ENCODE data around the gene PDK2. TPM values are rescaled to one million over a fixed set of nuclear protein-coding genes. Genes with fewer than 3 reads are reported as not detected.

PDK2 gene
- total and polyA plus RNA-seq, 9 of the 15 experiments (the other 6 are each of a cell fraction or from before 2014, with no cell fraction given) = 0.03 to 2.5 (median 1.4) TPM

DNA sequence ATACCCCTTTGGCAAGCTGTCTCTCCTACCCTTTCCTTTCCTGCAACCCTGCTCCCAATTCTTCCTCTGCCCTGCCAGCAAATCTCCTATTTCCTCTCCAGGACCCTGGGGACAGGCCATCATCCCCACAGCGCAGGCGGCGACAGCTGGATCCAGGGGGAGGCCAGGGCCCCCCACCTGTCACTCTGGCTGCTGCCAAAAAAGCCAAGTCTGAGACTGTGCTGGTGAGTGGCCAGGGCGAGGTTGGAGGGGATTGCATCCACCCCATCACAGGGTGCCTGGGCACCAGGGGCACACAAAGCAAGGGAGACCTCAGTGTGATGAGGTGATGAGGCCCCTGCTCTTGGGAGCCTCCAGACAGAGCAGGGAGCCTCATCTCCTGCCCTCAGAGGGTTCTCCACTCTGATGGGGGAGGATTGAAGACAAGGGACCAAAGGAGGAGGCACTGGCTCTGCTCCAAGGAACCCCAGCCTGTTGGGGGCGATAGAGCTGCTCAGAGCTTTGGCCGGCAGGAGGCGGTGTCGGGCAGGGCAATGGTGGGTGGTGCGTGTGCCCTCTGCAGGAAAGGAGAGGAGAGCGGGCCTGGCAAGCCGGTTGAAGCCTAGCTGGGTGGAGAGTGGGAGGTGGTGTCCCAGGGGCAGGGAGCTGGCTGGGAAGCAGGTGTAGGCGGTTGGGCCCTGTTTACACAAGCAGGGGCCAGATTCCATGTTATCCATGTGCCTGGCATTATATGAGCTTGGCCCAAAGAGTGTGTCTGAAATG lies 15.6 kb upstream of the PDK2 start (continued):
- TF ChIP-seq, protein P1, sequence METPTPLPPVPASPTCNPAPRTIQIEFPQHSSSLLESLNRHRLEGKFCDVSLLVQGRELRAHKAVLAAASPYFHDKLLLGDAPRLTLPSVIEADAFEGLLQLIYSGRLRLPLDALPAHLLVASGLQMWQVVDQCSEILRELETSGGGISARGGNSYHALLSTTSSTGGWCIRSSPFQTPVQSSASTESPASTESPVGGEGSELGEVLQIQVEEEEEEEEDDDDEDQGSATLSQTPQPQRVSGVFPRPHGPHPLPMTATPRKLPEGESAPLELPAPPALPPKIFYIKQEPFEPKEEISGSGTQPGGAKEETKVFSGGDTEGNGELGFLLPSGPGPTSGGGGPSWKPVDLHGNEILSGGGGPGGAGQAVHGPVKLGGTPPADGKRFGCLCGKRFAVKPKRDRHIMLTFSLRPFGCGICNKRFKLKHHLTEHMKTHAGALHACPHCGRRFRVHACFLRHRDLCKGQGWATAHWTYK (CRISPR knock-in tag; IDR thresholded peaks at IDR 0.05) = no peak
- no peak for TF ChIP-seq BRCA1 (IDR thresholded peaks at IDR 0.05)
- no peak for TF ChIP-seq BRCA1 (CRISPR knock-in tag; IDR thresholded peaks at IDR 0.05)
- TF ChIP-seq ETS2 (tag; IDR thresholded peaks at IDR 0.05; ENCODE audit: borderline replicate concordance, poor library complexity, severe bottlenecking) = no peak
- TF ChIP-seq NFIC (IDR thresholded peaks at IDR 0.05) = peak; percentile 97
- TF ChIP-seq ZNF764 (CRISPR knock-in tag; IDR thresholded peaks at IDR 0.05; ENCODE audit: low read depth) = peak; percentile 84
- peak; percentile 21; the same call in 1 of the 2 replicates for TF ChIP-seq CC2D1A (IDR thresholded peaks at IDR 0.05)
- TF ChIP-seq, protein P2, sequence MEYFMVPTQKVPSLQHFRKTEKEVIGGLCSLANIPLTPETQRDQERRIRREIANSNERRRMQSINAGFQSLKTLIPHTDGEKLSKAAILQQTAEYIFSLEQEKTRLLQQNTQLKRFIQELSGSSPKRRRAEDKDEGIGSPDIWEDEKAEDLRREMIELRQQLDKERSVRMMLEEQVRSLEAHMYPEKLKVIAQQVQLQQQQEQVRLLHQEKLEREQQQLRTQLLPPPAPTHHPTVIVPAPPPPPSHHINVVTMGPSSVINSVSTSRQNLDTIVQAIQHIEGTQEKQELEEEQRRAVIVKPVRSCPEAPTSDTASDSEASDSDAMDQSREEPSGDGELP (CRISPR knock-in tag; IDR thresholded peaks at IDR 0.05; ENCODE audit: borderline replicate concordance) = peak; percentile 54; the same call in 1 of the 2 replicates
- TF ChIP-seq NUFIP1 (IDR thresholded peaks at IDR 0.05; ENCODE audit: partially characterized antibody) = no peak
- TF ChIP-seq LEF1 (IDR thresholded peaks at IDR 0.05) = no peak
- TF ChIP-seq FOXJ2 (tag; IDR thresholded peaks at IDR 0.05) = no peak
- TF ChIP-seq RHOXF2B (CRISPR knock-in tag; conservative IDR thresholded peaks at IDR 0.05) = no peak
- peak; percentile 94 for TF ChIP-seq XRCC5 (IDR thresholded peaks at IDR 0.05; ENCODE audit: low read depth, low read length)
- TF ChIP-seq, protein P3, sequence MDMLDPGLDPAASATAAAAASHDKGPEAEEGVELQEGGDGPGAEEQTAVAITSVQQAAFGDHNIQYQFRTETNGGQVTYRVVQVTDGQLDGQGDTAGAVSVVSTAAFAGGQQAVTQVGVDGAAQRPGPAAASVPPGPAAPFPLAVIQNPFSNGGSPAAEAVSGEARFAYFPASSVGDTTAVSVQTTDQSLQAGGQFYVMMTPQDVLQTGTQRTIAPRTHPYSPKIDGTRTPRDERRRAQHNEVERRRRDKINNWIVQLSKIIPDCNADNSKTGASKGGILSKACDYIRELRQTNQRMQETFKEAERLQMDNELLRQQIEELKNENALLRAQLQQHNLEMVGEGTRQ (CRISPR knock-in tag; IDR thresholded peaks at IDR 0.05) = no peak
- peak; percentile 10; the same call in 1 of the 2 replicates for TF ChIP-seq BCOR (IDR thresholded peaks at IDR 0.05)
- TF ChIP-seq HCFC1 (IDR thresholded peaks at IDR 0.05; ENCODE audit: low read depth, low read length) = 0 out of 2 replicates have a peak, but pooled peaks have one; percentile 24
- TF ChIP-seq GTF2E2 (tag; IDR thresholded peaks at IDR 0.05) = no peak
- TF ChIP-seq, protein P4, sequence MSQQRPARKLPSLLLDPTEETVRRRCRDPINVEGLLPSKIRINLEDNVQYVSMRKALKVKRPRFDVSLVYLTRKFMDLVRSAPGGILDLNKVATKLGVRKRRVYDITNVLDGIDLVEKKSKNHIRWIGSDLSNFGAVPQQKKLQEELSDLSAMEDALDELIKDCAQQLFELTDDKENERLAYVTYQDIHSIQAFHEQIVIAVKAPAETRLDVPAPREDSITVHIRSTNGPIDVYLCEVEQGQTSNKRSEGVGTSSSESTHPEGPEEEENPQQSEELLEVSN (IDR thresholded peaks at IDR 0.05; ENCODE audit: borderline replicate concordance in 1 of 2, extremely low read depth in 1 of 2, insufficient read depth in 1 of 2, insufficient read length in 1 of 2, low read depth in 1 of 2, low read length in 1 of 2, poor library complexity in 1 of 2, severe bottlenecking in 1 of 2) = peak in 1 of 2 experiments; percentile 18
- TF ChIP-seq, protein P5, sequence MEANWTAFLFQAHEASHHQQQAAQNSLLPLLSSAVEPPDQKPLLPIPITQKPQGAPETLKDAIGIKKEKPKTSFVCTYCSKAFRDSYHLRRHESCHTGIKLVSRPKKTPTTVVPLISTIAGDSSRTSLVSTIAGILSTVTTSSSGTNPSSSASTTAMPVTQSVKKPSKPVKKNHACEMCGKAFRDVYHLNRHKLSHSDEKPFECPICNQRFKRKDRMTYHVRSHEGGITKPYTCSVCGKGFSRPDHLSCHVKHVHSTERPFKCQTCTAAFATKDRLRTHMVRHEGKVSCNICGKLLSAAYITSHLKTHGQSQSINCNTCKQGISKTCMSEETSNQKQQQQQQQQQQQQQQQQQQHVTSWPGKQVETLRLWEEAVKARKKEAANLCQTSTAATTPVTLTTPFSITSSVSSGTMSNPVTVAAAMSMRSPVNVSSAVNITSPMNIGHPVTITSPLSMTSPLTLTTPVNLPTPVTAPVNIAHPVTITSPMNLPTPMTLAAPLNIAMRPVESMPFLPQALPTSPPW (CRISPR knock-in tag; IDR thresholded peaks at IDR 0.05) = peak; percentile 33; the same call in 1 of the 2 replicates
- TF ChIP-seq ZFX (CRISPR knock-in tag; IDR thresholded peaks at IDR 0.05) = no peak
- TF ChIP-seq ZFP36 (IDR thresholded peaks at IDR 0.05; ENCODE audit: low read depth, low read length, partially characterized antibody) = peak; percentile 9
- TF ChIP-seq ZNF263 (CRISPR knock-in tag; IDR thresholded peaks at IDR 0.05; ENCODE audit: borderline replicate concordance) = 0 out of 2 replicates have a peak, but pooled peaks have one; percentile 25
- TF ChIP-seq U2AF1 (optimal IDR thresholded peaks at IDR 0.05; ENCODE audit: low read depth, low read length) = no peak

All from K562 (cell line).